ENCODE measurements around the gene MIOS. TPM values are rescaled to one million over a fixed set of nuclear protein-coding genes. Genes with fewer than 3 reads are reported as not detected.

Gene MIOS
- total and polyA plus RNA-seq, 11 donors, result 5.7 to 30.8 (median 22.3) TPM

DNA sequence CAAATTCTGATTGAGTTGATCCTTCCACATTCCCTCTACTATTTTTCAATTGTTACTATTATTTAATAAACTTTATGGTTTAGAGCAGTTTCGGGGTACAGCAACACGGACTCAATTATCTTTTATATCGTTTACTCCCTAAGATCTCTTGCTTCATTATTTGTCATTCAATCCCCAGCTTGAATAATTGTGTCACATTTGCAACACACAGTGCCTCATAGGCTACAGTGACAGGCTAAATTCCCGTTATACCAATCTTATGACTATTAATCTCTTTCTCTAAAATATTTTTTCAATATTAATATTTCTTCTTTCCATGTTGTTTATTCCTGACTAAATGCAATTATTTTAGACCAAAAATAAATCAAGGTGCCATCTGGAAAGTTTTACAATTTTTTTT lies 27.0 kb upstream of the MIOS start:
- H3K36me3 ChIP-seq, result no peaks in the 10 kb centered on the region
- H3K9me3 ChIP-seq, result no peaks in the 10 kb centered on the region
- intact Hi-C loops (cut with DNase I), result loop anchor here (2.0 to 10.0 kb wide), 12 partner anchors 107 to 582 kb away; no protein-coding TSS in a partner anchor
- ATAC-seq, result no peak
- H3K27ac ChIP-seq, result no peak overlapping the region
- peaks cover 0 to 4% (median 0%) of the 10 kb centered on the region in 12 donors for H3K4me1 ChIP-seq
- H3K27me3 ChIP-seq, result no peaks in the 10 kb centered on the region
- WGBS, 4 donors, result 84 to 92% (median 86%) methylated on average over 4 of the region's 4 CpGs
- H3K4me3 ChIP-seq, result no peak overlapping the region
- TF ChIP-seq, protein P1, sequence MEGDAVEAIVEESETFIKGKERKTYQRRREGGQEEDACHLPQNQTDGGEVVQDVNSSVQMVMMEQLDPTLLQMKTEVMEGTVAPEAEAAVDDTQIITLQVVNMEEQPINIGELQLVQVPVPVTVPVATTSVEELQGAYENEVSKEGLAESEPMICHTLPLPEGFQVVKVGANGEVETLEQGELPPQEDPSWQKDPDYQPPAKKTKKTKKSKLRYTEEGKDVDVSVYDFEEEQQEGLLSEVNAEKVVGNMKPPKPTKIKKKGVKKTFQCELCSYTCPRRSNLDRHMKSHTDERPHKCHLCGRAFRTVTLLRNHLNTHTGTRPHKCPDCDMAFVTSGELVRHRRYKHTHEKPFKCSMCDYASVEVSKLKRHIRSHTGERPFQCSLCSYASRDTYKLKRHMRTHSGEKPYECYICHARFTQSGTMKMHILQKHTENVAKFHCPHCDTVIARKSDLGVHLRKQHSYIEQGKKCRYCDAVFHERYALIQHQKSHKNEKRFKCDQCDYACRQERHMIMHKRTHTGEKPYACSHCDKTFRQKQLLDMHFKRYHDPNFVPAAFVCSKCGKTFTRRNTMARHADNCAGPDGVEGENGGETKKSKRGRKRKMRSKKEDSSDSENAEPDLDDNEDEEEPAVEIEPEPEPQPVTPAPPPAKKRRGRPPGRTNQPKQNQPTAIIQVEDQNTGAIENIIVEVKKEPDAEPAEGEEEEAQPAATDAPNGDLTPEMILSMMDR (IDR thresholded peaks at IDR 0.05), result no peak
- no peak for TF ChIP-seq POLR2A (IDR thresholded peaks at IDR 0.05)
- DNase-seq, result no peak

DNA sequence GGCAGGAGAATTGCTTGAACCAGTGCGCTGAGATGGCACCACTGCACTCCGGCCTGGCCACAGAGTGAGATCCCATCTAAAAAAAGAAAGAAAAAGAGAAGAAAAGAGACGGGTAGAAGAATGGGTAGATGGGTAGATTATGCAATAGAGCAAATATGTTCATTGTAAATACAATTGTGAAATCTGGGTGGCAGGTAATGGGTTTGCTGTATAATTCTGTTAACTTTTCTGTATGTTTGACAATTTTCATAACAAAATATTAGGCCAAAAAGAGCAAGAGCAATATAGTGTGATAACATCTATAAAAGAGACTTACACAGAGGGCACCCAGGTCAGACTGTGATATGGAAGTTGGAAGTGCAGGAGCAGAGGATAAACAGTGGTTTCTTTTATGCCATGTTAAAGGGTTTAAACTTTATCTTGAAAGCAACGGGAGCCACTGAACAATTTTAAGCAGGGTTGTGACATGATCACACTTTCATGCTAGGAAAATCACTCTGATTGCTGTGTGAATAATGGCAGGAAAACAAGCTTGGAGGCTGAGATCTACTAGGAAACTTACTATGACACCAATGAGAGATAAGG lies 24.3 kb upstream of the MIOS start:
- no peaks in the 10 kb centered on the region for H3K9me3 ChIP-seq
- intact Hi-C loops (cut with DNase I), result loop anchor here in 9 of 10 donors (2.0 to 10.0 kb wide), 5 partner anchors 120 to 578 kb away; no protein-coding TSS in a partner anchor
- no peak for ATAC-seq
- no peak for TF ChIP-seq POLR2A (IDR thresholded peaks at IDR 0.05)
- TF ChIP-seq, protein P1 (IDR thresholded peaks at IDR 0.05), result no peak
- no peak for DNase-seq
- H3K4me1 ChIP-seq, result no peaks in the 10 kb centered on the region
- H3K27me3 ChIP-seq, result no peaks in the 10 kb centered on the region
- H3K27ac ChIP-seq, result no peak overlapping the region
- no peaks in the 10 kb centered on the region for H3K36me3 ChIP-seq
- no peak overlapping the region for H3K4me3 ChIP-seq
- 75 to 83% (median 79%) methylated on average over 4 of the region's 4 CpGs for WGBS, 4 donors

DNA sequence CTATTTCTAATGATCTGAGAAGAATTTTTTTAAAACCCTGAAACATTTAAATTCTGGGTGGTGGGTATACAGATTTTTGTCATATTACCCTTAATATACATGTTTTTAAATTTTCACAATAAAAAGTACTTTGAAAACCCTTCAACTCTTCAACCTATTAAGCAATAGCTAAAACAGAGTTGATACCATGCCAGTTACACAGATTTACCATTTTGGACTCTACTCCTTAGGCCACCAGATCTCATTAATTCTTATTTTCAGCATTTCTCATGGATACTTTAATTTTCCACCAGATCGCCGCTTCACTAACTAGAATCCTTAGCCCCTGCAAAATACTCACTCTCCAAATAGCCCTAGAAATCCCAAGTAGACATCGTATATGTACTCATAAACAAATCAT lies 18.3 kb upstream of the MIOS start:
- H3K36me3 ChIP-seq, result peaks cover 0 to 5% (median 0%) of the 10 kb centered on the region in 9 donors
- TF ChIP-seq, protein P1 (IDR thresholded peaks at IDR 0.05), result no peak
- TF ChIP-seq POLR2A (IDR thresholded peaks at IDR 0.05), result no peak
- no peak overlapping the region for H3K27ac ChIP-seq
- intact Hi-C loops (cut with DNase I), result loop anchor here in 1 of 10 donors (10.0 kb wide), 1 partner anchor 584 kb away; no protein-coding TSS in a partner anchor
- H3K27me3 ChIP-seq, result no peaks in the 10 kb centered on the region
- H3K4me3 ChIP-seq, result no peak overlapping the region
- H3K4me1 ChIP-seq, result no peaks in the 10 kb centered on the region
- ATAC-seq (no peak), DNase-seq (no peak)
- 93 to 97% (median 95%) methylated on average over 3 of the region's 3 CpGs for WGBS, 4 donors
- H3K9me3 ChIP-seq, result no peaks in the 10 kb centered on the region

DNA sequence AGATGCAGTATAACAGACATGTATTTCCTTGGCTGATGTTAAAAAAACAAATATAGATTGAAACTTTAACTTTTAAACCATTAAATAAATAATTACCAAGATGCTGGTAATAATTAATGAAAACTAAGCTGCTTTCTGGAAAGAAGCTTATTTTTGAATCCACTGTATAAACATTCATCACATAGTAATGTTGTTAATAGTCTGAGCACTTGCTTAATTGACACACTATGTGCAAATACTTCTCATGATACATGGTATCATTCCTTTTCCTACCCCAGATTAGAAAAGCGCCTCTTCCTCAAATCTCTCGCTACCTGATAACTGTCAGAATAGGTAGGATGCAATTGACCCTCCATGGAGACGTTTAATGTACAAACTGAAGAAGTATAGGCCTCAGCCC lies 16.0 kb upstream of the MIOS start:
- Histone ChIP-seq H3K9me3 (no peaks in the 10 kb centered on the region), H3K4me1 (no peaks in the 10 kb centered on the region), H3K36me3 (peaks cover 0 to 5% (median 0%) of the 10 kb centered on the region in 9 donors), H3K27me3 (no peaks in the 10 kb centered on the region), H3K4me3 (no peak overlapping the region), H3K27ac (no peak overlapping the region)
- DNase-seq (no peak), ATAC-seq (no peak)
- WGBS, 4 donors, result 93 to 97% (median 96%) methylated on average over 3 of the region's 3 CpGs
- TF ChIP-seq POLR2A (IDR thresholded peaks at IDR 0.05), result no peak
- TF ChIP-seq, protein P1 (IDR thresholded peaks at IDR 0.05), result no peak
- intact Hi-C loops (cut with DNase I), result no loop called here
